IMR-90 (cell line): ENCODE measurements around the gene HKDC1. TPM values are rescaled to one million over a fixed set of nuclear protein-coding genes. Genes with fewer than 3 reads are reported as not detected.

Source experiments
- polyA plus RNA-seq, 3 experiments: library from polyadenylated mRNA; depleted of rRNA; stranded (reverse); fragments of >200 nt; gene quantifications; 2 replicates each; pipeline ENCODE4 v1.2.3, GENCODE V29; 2012; ENCODE audit warnings: low replicate concordance in 1 of 3
- total RNA-seq: library from RNA; depleted of rRNA; stranded (reverse); fragments of >200 nt; gene quantifications from 2 replicates; pipeline ENCODE4 v1.2.3, GENCODE V29; 2012
- TF ChIP-seq, protein P1 (sequence below): conservative IDR thresholded peaks from 2 replicates; pipeline ENCODE4 v1.5.1; 2012; ENCODE audit warnings: mild to moderate bottlenecking, low read depth, low read length, improper control_type of control experiment

Gene HKDC1
- total and polyA plus RNA-seq, 2 of the 4 experiments (the other 2 are of a cell fraction) = under 0.01 to 0.03 TPM

DNA sequence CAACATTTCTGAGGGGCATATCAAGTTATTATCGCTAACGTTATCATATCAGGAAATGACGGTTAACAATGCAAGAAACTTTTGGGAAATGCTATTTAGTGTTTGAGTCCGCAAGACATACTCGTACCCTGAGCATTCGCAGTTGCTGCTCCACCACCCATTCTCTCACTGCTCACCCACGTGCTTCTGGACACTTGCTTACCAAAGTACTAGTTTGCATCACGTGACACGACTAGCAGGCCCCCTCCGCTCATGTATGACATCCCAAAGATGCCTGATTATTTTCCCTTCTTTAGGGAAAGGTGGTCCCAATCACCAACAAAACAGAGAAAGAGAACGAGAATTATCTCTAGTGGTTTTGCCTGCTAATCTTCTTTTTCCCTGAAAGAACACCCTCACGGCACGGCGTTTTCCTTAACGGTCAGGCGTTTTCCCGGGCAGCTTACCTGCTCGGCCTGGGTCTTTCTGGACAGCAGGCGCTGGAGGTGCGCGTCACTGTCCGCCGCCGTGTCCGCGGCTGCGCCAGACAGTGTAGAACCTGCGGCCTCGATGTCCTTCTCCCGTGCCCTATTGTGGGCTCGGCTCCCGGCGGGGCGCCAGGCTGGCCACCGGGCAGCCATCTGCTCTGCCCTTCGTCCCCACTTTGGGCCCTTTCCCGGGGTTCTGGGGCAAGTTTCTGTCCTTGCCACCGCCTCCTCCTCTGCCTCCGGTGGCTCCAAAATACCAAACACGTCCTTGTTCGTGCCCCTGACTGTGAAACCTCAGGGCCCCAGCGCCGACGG lies 40.2 kb upstream of the HKDC1 start, which contains the start of gene SUPV3L1 (continued):
- TF ChIP-seq, protein P1, sequence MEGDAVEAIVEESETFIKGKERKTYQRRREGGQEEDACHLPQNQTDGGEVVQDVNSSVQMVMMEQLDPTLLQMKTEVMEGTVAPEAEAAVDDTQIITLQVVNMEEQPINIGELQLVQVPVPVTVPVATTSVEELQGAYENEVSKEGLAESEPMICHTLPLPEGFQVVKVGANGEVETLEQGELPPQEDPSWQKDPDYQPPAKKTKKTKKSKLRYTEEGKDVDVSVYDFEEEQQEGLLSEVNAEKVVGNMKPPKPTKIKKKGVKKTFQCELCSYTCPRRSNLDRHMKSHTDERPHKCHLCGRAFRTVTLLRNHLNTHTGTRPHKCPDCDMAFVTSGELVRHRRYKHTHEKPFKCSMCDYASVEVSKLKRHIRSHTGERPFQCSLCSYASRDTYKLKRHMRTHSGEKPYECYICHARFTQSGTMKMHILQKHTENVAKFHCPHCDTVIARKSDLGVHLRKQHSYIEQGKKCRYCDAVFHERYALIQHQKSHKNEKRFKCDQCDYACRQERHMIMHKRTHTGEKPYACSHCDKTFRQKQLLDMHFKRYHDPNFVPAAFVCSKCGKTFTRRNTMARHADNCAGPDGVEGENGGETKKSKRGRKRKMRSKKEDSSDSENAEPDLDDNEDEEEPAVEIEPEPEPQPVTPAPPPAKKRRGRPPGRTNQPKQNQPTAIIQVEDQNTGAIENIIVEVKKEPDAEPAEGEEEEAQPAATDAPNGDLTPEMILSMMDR = no peak
